Neural progenitor cell (in vitro differentiated cells): ENCODE results near the gene TUBA4B.

ENCODE experiments used
- CTCF ChIP-seq: fragments of 200-600 bp; sonication (generic); IDR thresholded peaks from 2 replicates; pipeline ENCODE4 v1.5.1; 2017; ENCODE audit warnings: antibody characterized with exemption, mild to moderate bottlenecking
- EZH2 ChIP-seq: fragments of 200-600 bp; sonication (generic); IDR thresholded peaks from 2 replicates; pipeline ENCODE4 v1.6.1; 2017; ENCODE audit warnings: antibody characterized with exemption, mild to moderate bottlenecking, moderate library complexity
- EZH2phosphoT487 ChIP-seq: fragments of 200-600 bp; sonication (generic); IDR thresholded peaks from 2 replicates; pipeline ENCODE4 v1.6.1; 2017; ENCODE audit warnings: antibody characterized with exemption

- TF ChIP-seq CTCF (no peak), EZH2 (no peak), EZH2phosphoT487 (no peak)
These were observed 46.5 kb upstream of the TUBA4B start, which contains the start of gene ZFAND2B for GRCh38 chr2:219206328-219207133.
